Glutamatergic neuron (in vitro differentiated cells): ENCODE data around the gene CTPS1. TPM values are rescaled to one million over a fixed set of nuclear protein-coding genes. Genes with fewer than 3 reads are reported as not detected.
A peak's percentile ranks its signal among the peaks of the same experiment; 100 is the strongest.

ENCODE experiments used
- DNase-seq: peaks from one replicate; pipeline ENCODE4 v3.0.0; 2022
- H3K27ac Mint-ChIP-seq: one replicate; pipeline ENCODE4 v1.8.0; 2020; ENCODE audit warnings: mild to moderate bottlenecking, mixed read lengths, inconsistent platforms; ENCODE audit not compliant: unreplicated experiment
- H3K27me3 Mint-ChIP-seq: one replicate; pipeline ENCODE4 v1.8.0; 2020; ENCODE audit warnings: mild to moderate bottlenecking, moderate library complexity, mixed read lengths, inconsistent platforms; ENCODE audit not compliant: unreplicated experiment
- H3K36me3 Mint-ChIP-seq: one replicate; pipeline ENCODE4 v1.8.0; 2020; ENCODE audit warnings: mild to moderate bottlenecking, mixed read lengths, inconsistent platforms; ENCODE audit not compliant: unreplicated experiment
- H3K4me1 Mint-ChIP-seq: one replicate; pipeline ENCODE4 v1.8.0; 2020; ENCODE audit warnings: mild to moderate bottlenecking, low read depth, mixed read lengths, inconsistent platforms; ENCODE audit not compliant: unreplicated experiment
- H3K4me3 Mint-ChIP-seq: one replicate; pipeline ENCODE4 v1.8.0; 2020; ENCODE audit warnings: mild to moderate bottlenecking, mixed read lengths, inconsistent platforms; ENCODE audit not compliant: unreplicated experiment
- H3K9me3 Mint-ChIP-seq: one replicate; pipeline ENCODE4 v1.8.0; 2020; ENCODE audit warnings: mild to moderate bottlenecking, moderate library complexity, mixed read lengths, inconsistent platforms; ENCODE audit not compliant: unreplicated experiment
- total RNA-seq: library from RNA; stranded (reverse); fragmentation: NEBNext Ultra II Directional; extraction: Animal tissue kit (Norgen Biotek cat#: 25700); gene quantifications from one replicate; pipeline ENCODE4 v1.2.1, GENCODE V29; 2021; ENCODE audit not compliant: unreplicated experiment
- TF ChIP-seq, protein P1 (sequence below): fragments of 200-600 bp; sonication (generic); IDR thresholded peaks from one replicate; pipeline ENCODE4 v1.5.0; 2021; ENCODE audit not compliant: partially characterized antibody, unreplicated experiment

Gene CTPS1
- total RNA-seq, 1 donor from 2014 or later, result 110 TPM

GRCh38 chr1:40952744-40953315, 26.7 kb upstream of the CTPS1 start:
- Mint-ChIP-seq H3K36me3 (no peaks in the 10 kb centered on the region), H3K4me3 (no peak overlapping the region), H3K9me3 (no peaks in the 10 kb centered on the region), H3K27ac (no peak overlapping the region), H3K27me3 (peaks cover 4% of the 10 kb centered on the region), H3K4me1 (peaks cover 6% of the 10 kb centered on the region)
- TF ChIP-seq, protein P1, sequence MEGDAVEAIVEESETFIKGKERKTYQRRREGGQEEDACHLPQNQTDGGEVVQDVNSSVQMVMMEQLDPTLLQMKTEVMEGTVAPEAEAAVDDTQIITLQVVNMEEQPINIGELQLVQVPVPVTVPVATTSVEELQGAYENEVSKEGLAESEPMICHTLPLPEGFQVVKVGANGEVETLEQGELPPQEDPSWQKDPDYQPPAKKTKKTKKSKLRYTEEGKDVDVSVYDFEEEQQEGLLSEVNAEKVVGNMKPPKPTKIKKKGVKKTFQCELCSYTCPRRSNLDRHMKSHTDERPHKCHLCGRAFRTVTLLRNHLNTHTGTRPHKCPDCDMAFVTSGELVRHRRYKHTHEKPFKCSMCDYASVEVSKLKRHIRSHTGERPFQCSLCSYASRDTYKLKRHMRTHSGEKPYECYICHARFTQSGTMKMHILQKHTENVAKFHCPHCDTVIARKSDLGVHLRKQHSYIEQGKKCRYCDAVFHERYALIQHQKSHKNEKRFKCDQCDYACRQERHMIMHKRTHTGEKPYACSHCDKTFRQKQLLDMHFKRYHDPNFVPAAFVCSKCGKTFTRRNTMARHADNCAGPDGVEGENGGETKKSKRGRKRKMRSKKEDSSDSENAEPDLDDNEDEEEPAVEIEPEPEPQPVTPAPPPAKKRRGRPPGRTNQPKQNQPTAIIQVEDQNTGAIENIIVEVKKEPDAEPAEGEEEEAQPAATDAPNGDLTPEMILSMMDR, result peak; percentile 14
- no peak for DNase-seq

DNA sequence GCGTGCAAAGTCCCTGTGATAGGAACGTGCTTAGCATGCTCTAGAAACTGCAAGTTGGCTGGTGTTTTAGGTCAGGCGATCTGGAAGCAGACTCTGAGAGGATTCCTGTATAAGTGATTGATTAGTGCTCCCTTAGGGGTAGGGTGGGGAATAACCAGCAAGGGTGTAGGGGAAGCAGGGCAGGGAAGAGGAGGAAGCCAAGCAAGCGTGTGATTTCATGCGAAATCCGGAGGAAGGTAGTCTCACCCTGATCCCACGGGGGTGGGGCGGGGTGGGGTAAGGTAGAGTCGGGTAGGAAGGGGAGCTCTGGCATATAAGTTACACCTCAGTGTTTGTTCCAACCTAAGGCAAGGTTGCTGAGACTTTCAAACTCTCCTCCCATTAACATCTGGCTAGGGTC, 24.9 kb upstream of the CTPS1 start:
- H3K4me3 Mint-ChIP-seq, result no peak overlapping the region
- no peak for DNase-seq
- peaks cover 3% of the 10 kb centered on the region for H3K4me1 Mint-ChIP-seq
- H3K36me3 Mint-ChIP-seq, result no peaks in the 10 kb centered on the region
- peaks cover 4% of the 10 kb centered on the region for H3K9me3 Mint-ChIP-seq
- peaks cover 4% of the 10 kb centered on the region for H3K27me3 Mint-ChIP-seq
- TF ChIP-seq, protein P1, result no peak
- no peak overlapping the region for H3K27ac Mint-ChIP-seq

GRCh38 chr1:40955266-40955665, 24.2 kb upstream of the CTPS1 start:
- Mint-ChIP-seq H3K27me3 (peaks cover 4% of the 10 kb centered on the region), H3K4me3 (no peak overlapping the region), H3K36me3 (no peaks in the 10 kb centered on the region), H3K4me1 (peaks cover 3% of the 10 kb centered on the region), H3K9me3 (peaks cover 4% of the 10 kb centered on the region), H3K27ac (no peak overlapping the region)
- DNase-seq, result no peak
- TF ChIP-seq, protein P1, result no peak

GRCh38 chr1:40956407-40956806, 23.1 kb upstream of the CTPS1 start:
- H3K27me3 Mint-ChIP-seq, result peaks cover 2% of the 10 kb centered on the region
- TF ChIP-seq, protein P1, result no peak
- peaks cover 3% of the 10 kb centered on the region for H3K4me1 Mint-ChIP-seq
- peaks cover 4% of the 10 kb centered on the region for H3K9me3 Mint-ChIP-seq
- H3K4me3 Mint-ChIP-seq, result no peak overlapping the region
- no peak for DNase-seq
- no peaks in the 10 kb centered on the region for H3K36me3 Mint-ChIP-seq
- no peak overlapping the region for H3K27ac Mint-ChIP-seq

- Mint-ChIP-seq H3K27ac (no peak overlapping the region), H3K36me3 (no peaks in the 10 kb centered on the region), H3K9me3 (peaks cover 4% of the 10 kb centered on the region), H3K4me3 (no peak overlapping the region), H3K27me3 (no peaks in the 10 kb centered on the region), H3K4me1 (peaks cover 3% of the 10 kb centered on the region)
- DNase-seq, result no peak
- TF ChIP-seq, protein P1, result no peak
Observed at GRCh38 chr1:40958210-40958609, 21.3 kb upstream of the CTPS1 start.
